ENCODE results near the gene SNX8. TPM values are rescaled to one million over a fixed set of nuclear protein-coding genes. Genes with fewer than 3 reads are reported as not detected.
A peak's percentile ranks its signal among the peaks of the same experiment; 100 is the strongest.

SNX8 gene
- total RNA-seq (10 to 100 TPM; 34.0 to 44.5 (median 39.7) TPM), polyA plus RNA-seq (32.3 TPM)
- long read RNA-seq, donor 1, full-length matches to known transcripts = 29 of 36 reads
- long read RNA-seq, donor 1, partial matches to known transcripts = 2 of 36 reads
- long read RNA-seq, donor 1, other reads (novel, unspliced or antisense) = 5 of 36 reads
- long read RNA-seq, donor 2, full-length matches to known transcripts = 13 of 15 reads
- long read RNA-seq, donor 2, partial matches to known transcripts = 0 of 15 reads
- long read RNA-seq, donor 2, other reads (novel, unspliced or antisense) = 2 of 15 reads
- long read RNA-seq, donor 3, full-length matches to known transcripts = 82 of 88 reads
- long read RNA-seq, donor 3, partial matches to known transcripts = 0 of 88 reads
- long read RNA-seq, donor 3, other reads (novel, unspliced or antisense) = 6 of 88 reads
- long read RNA-seq, donor 4, full-length matches to known transcripts = 24 of 27 reads
- long read RNA-seq, donor 4, partial matches to known transcripts = 2 of 27 reads
- long read RNA-seq, donor 4, other reads (novel, unspliced or antisense) = 1 of 27 reads

- peak within 1 kb of the TSS; percentile 74 for H3K27ac ChIP-seq (ENCODE audit: low read length)
- peak; percentile 97 to 98 for ATAC-seq
- peak; percentile 90 to 97 (median 96) for DNase-seq
- H3K27me3 ChIP-seq (ENCODE audit: control insufficient read depth, insufficient read depth) = no peaks in the 10 kb centered on the region
- no peaks in the 10 kb centered on the region for H3K9me3 ChIP-seq (ENCODE audit: control insufficient read depth, low read length)
- no peaks in the 10 kb centered on the region for H3K4me1 ChIP-seq (ENCODE audit: control insufficient read depth, insufficient read depth, low read length)
- peak within 1 kb of the TSS; percentile 89 for H3K4me3 ChIP-seq (ENCODE audit: low read length)
- WGBS = 1% methylated on average over 77 of the region's 78 CpGs
- intact Hi-C loops (cut with DNase I) = no loop called here
Observed at GRCh38 chr7:2314209-2314955, at the start of gene SNX8. SNX8 (minus strand) TSS chr7:2314441; CDS start chr7:2314421, 20 bp downstream.

- no peak for ATAC-seq
Observed at GRCh38 chr7:2362385-2363088, 48.3 kb upstream of the SNX8 start.

GRCh38 chr7:2360796-2361195 is 46.6 kb upstream of the SNX8 start:
- ATAC-seq (peak; percentile 51 to 65), DNase-seq (peak in 1 of 3 donors; percentile 73)
- Histone ChIP-seq H3K27me3 (ENCODE audit: control insufficient read depth, insufficient read depth) (no peaks in the 10 kb centered on the region), H3K27ac (ENCODE audit: low read length) (no peak overlapping the region), H3K9me3 (ENCODE audit: control insufficient read depth, low read length) (no peaks in the 10 kb centered on the region), H3K4me1 (ENCODE audit: control insufficient read depth, insufficient read depth, low read length) (peaks cover 7% of the 10 kb centered on the region), H3K4me3 (ENCODE audit: low read length) (no peak overlapping the region)
- intact Hi-C loops (cut with DNase I) = no loop called here
- 36% methylated on average over 6 of the region's 6 CpGs for WGBS

More at GRCh38 chr7:2362385-2363088, 48.3 kb upstream of the SNX8 start:
- H3K27ac ChIP-seq (ENCODE audit: low read length) = no peak overlapping the region
- no peaks in the 10 kb centered on the region for H3K9me3 ChIP-seq (ENCODE audit: control insufficient read depth, low read length)
- WGBS = 89% methylated on average over 27 of the region's 27 CpGs
- H3K4me3 ChIP-seq (ENCODE audit: low read length) = no peak overlapping the region
- intact Hi-C loops (cut with DNase I) = no loop called here
- H3K27me3 ChIP-seq (ENCODE audit: control insufficient read depth, insufficient read depth) = no peaks in the 10 kb centered on the region
- DNase-seq = peak in 1 of 3 donors; percentile 36
- H3K4me1 ChIP-seq (ENCODE audit: control insufficient read depth, insufficient read depth, low read length) = peaks cover 7% of the 10 kb centered on the region

GRCh38 chr7:2359610-2360009 is 45.4 kb upstream of the SNX8 start:
- H3K9me3 ChIP-seq (ENCODE audit: control insufficient read depth, low read length) = no peaks in the 10 kb centered on the region
- intact Hi-C loops (cut with DNase I) = loop anchor here in 1 of 4 donors (10.0 kb wide), 1 partner anchor 785 kb away; the partner anchor contains the start of gene PSMG3
- no peak overlapping the region for H3K27ac ChIP-seq (ENCODE audit: low read length)
- peak in 1 of 3 donors; percentile 31 for DNase-seq
- no peak for ATAC-seq
- 69% methylated on average over 11 of the region's 11 CpGs for WGBS
- H3K4me1 ChIP-seq (ENCODE audit: control insufficient read depth, insufficient read depth, low read length) = peaks cover 10% of the 10 kb centered on the region
- H3K27me3 ChIP-seq (ENCODE audit: control insufficient read depth, insufficient read depth) = no peaks in the 10 kb centered on the region
- H3K4me3 ChIP-seq (ENCODE audit: low read length) = no peak overlapping the region

- H3K27me3 ChIP-seq (ENCODE audit: control insufficient read depth, insufficient read depth) = no peaks in the 10 kb centered on the region
- ATAC-seq (no peak), DNase-seq (no peak)
- H3K4me1 ChIP-seq (ENCODE audit: control insufficient read depth, insufficient read depth, low read length) = peaks cover 10% of the 10 kb centered on the region
- no peak overlapping the region for H3K27ac ChIP-seq (ENCODE audit: low read length)
- no peaks in the 10 kb centered on the region for H3K9me3 ChIP-seq (ENCODE audit: control insufficient read depth, low read length)
- no peak overlapping the region for H3K4me3 ChIP-seq (ENCODE audit: low read length)
- WGBS = 56% methylated on average over 8 of the region's 8 CpGs
- intact Hi-C loops (cut with DNase I) = loop anchor here in 1 of 4 donors (10.0 kb wide), 1 partner anchor 784 kb away; the partner anchor contains the start of gene PSMG3
Observed at GRCh38 chr7:2358968-2359527, 44.8 kb upstream of the SNX8 start.

- WGBS = 55% methylated on average over 6 of the region's 6 CpGs
- Histone ChIP-seq H3K9me3 (ENCODE audit: control insufficient read depth, low read length) (no peaks in the 10 kb centered on the region), H3K4me3 (ENCODE audit: low read length) (no peak overlapping the region), H3K27ac (ENCODE audit: low read length) (no peak overlapping the region), H3K27me3 (ENCODE audit: control insufficient read depth, insufficient read depth) (no peaks in the 10 kb centered on the region), H3K4me1 (ENCODE audit: control insufficient read depth, insufficient read depth, low read length) (peaks cover 10% of the 10 kb centered on the region)
- ATAC-seq = no peak
- intact Hi-C loops (cut with DNase I) = loop anchor here in 1 of 4 donors (10.0 kb wide), 1 partner anchor 783 kb away; the partner anchor contains the start of gene PSMG3
- no peak for DNase-seq
Observed at GRCh38 chr7:2357571-2357970, 43.3 kb upstream of the SNX8 start.

GRCh38 chr7:2357165-2357564 is 42.9 kb upstream of the SNX8 start:
- peaks cover 10% of the 10 kb centered on the region for H3K4me1 ChIP-seq (ENCODE audit: control insufficient read depth, insufficient read depth, low read length)
- WGBS = 67% methylated on average over 8 of the region's 8 CpGs

GRCh38 chr7:2355705-2356008 is 41.4 kb upstream of the SNX8 start:
- ATAC-seq (no peak), DNase-seq (no peak)
- Histone ChIP-seq H3K27me3 (ENCODE audit: control insufficient read depth, insufficient read depth) (no peaks in the 10 kb centered on the region), H3K27ac (ENCODE audit: low read length) (no peak overlapping the region), H3K4me3 (ENCODE audit: low read length) (peak overlapping the region; percentile 79), H3K9me3 (ENCODE audit: control insufficient read depth, low read length) (no peaks in the 10 kb centered on the region), H3K4me1 (ENCODE audit: control insufficient read depth, insufficient read depth, low read length) (peaks cover 10% of the 10 kb centered on the region)
- intact Hi-C loops (cut with DNase I) = loop anchor here in 1 of 4 donors (10.0 kb wide), 1 partner anchor 781 kb away; the partner anchor contains the start of gene PSMG3
- WGBS = 4% methylated on average over 9 of the region's 9 CpGs

More at GRCh38 chr7:2357165-2357564, 42.9 kb upstream of the SNX8 start:
- no peaks in the 10 kb centered on the region for H3K27me3 ChIP-seq (ENCODE audit: control insufficient read depth, insufficient read depth)
- H3K9me3 ChIP-seq (ENCODE audit: control insufficient read depth, low read length) = no peaks in the 10 kb centered on the region
- intact Hi-C loops (cut with DNase I) = loop anchor here in 1 of 4 donors (10.0 kb wide), 1 partner anchor 782 kb away; the partner anchor contains the start of gene PSMG3
- no peak overlapping the region for H3K27ac ChIP-seq (ENCODE audit: low read length)
- DNase-seq (no peak), ATAC-seq (no peak)
- H3K4me3 ChIP-seq (ENCODE audit: low read length) = no peak overlapping the region

GRCh38 chr7:2354939-2355704 is 40.9 kb upstream of the SNX8 start:
- Histone ChIP-seq H3K27me3 (ENCODE audit: control insufficient read depth, insufficient read depth) (no peaks in the 10 kb centered on the region), H3K4me3 (ENCODE audit: low read length) (peak overlapping the region; percentile 79), H3K27ac (ENCODE audit: low read length) (no peak overlapping the region), H3K4me1 (ENCODE audit: control insufficient read depth, insufficient read depth, low read length) (peaks cover 10% of the 10 kb centered on the region), H3K9me3 (ENCODE audit: control insufficient read depth, low read length) (no peaks in the 10 kb centered on the region)
- under 1% methylated on average over 92 of the region's 92 CpGs for WGBS
- intact Hi-C loops (cut with DNase I) = loop anchor here in 1 of 4 donors (10.0 kb wide), 1 partner anchor 780 kb away; the partner anchor contains the start of gene PSMG3
- ATAC-seq = peak in 1 of 2 donors; percentile 1
- peak; percentile 34 to 73 (median 51) for DNase-seq
